Panc1 (cell line): ENCODE results near the gene CORT. TPM values are rescaled to one million over a fixed set of nuclear protein-coding genes. Genes with fewer than 3 reads are reported as not detected.

ENCODE experiments used
- ATAC-seq: fragments of 200-7000 bp; cut with Tn5 transposase; 2 replicates; pipeline ENCODE4 v1.9.1; 2020; ENCODE audit warnings: mild to moderate bottlenecking, moderate library complexity
- BruUV-seq: library from RNA; stranded (reverse); fragments of 400-500 nt; replicated peaks from 2 replicates; lab custom pipeline; 2021; lab: Mats Ljungman, UMichigan
- CTCF ChIA-PET: fragments of 300-600 bp; sonication (Branson Sonifier 250); formaldehyde crosslinking; loops from one replicate; lab custom pipeline; 2022; ENCODE audit warnings: antibody characterized with exemption; lab: Charles Lee
- POLR2A ChIA-PET: fragments of 300-600 bp; sonication (Branson Sonifier 250); formaldehyde crosslinking; loops from one replicate; lab custom pipeline; 2022; ENCODE audit warnings: antibody characterized with exemption; lab: Charles Lee
- DNase-seq: peaks from one replicate; pipeline ENCODE4 v3.0.0-alpha.2; 2010; ENCODE audit warnings: low read depth, low spot score
- H3K27ac ChIP-seq: 2 replicates; pipeline ENCODE4 v1.5.1; 2011; ENCODE audit warnings: mild to moderate bottlenecking, low read length, inconsistent platforms
- H3K27me3 ChIP-seq: fragments of 200-500 bp; sonication (Bioruptor generic); 2 replicates; pipeline ENCODE4 v1.6.0; 2014; ENCODE audit warnings: low read length, inconsistent platforms; ENCODE audit not compliant: control insufficient read depth, insufficient read depth
- H3K36me3 ChIP-seq: fragments of 200-500 bp; sonication (Bioruptor generic); 2 replicates; pipeline ENCODE4 v1.5.1; 2014; ENCODE audit warnings: inconsistent platforms, mild to moderate bottlenecking, low read length, moderate library complexity; ENCODE audit not compliant: control insufficient read depth, insufficient read depth
- H3K4me1 ChIP-seq: 2 replicates; pipeline ENCODE4 v1.5.1; 2011; ENCODE audit warnings: inconsistent platforms, mild to moderate bottlenecking, low read length, moderate library complexity; ENCODE audit not compliant: control insufficient read depth, insufficient read depth
- H3K4me3 ChIP-seq, 2 experiments: 2 replicates each; pipeline ENCODE4 v1.5.1; 2011 to 2012; ENCODE audit warnings: low read depth in 2 of 2, low read length in 2 of 2, mild to moderate bottlenecking in 2 of 2, inconsistent platforms in 1 of 2, moderate library complexity in 1 of 2
- H3K9me3 ChIP-seq: fragments of 200-500 bp; sonication (Bioruptor generic); 2 replicates; pipeline ENCODE4 v1.5.1; 2014; ENCODE audit warnings: low read depth, mild to moderate bottlenecking, inconsistent platforms, low read length, moderate library complexity; ENCODE audit not compliant: control insufficient read depth, insufficient read depth
- POLR2AphosphoS5 ChIP-seq: IDR thresholded peaks from 2 replicates; pipeline ENCODE4 v1.6.1; 2012; ENCODE audit warnings: mild to moderate bottlenecking, low read depth, low read length, moderate library complexity
- SIN3A ChIP-seq: IDR thresholded peaks from 2 replicates; pipeline ENCODE4 v1.6.1; 2012; ENCODE audit warnings: low read depth, mild to moderate bottlenecking, low read length, moderate library complexity, borderline replicate concordance; ENCODE audit not compliant: insufficient read depth
- TCF7L2 ChIP-seq: IDR thresholded peaks from 2 replicates; pipeline ENCODE4 v1.6.1; 2011; ENCODE audit warnings: mild to moderate bottlenecking, low read depth, low read length, inconsistent platforms
- in situ Hi-C: cut with HindIII; loops from 2 replicates; pipeline ENCODE4 v1.10.0; 2016; ENCODE audit warnings: low sequenced_read_pairs, low pct_unique_long_range_greater_than_20kb
- intact Hi-C: fragments of 100-400 bp; cut with micrococcal nuclease; formaldehyde crosslinking; loops from one replicate; pipeline ENCODE4 v1.10.0; 2022; ENCODE audit not compliant: unreplicated experiment
- total RNA-seq: library from RNA; stranded (reverse); gene quantifications from one replicate; pipeline ENCODE4 v1.2.1, GENCODE V29; 2021; ENCODE audit not compliant: unreplicated experiment
- TF ChIP-seq, protein P1 (sequence below), 2 experiments: IDR thresholded peaks; 2 replicates each; pipeline ENCODE4 v1.6.1; 2011 to 2012; ENCODE audit warnings: low read depth in 2 of 2, control low read depth in 1 of 2, low read length in 1 of 2, mild to moderate bottlenecking in 1 of 2, moderate library complexity in 1 of 2; ENCODE audit not compliant: insufficient read depth in 1 of 2
- TF ChIP-seq, protein P2 (sequence below): fragments of 450-650 bp; IDR thresholded peaks from 2 replicates; pipeline ENCODE4 v1.5.1; 2017; ENCODE audit warnings: mild to moderate bottlenecking

CORT gene
- total RNA-seq, 1 experiment from 2014 or later = 0.41 TPM

- DNase-seq (no peak), ATAC-seq (no peak)
- CTCF ChIA-PET = no interaction called here
- no peaks in the 10 kb centered on the region for H3K9me3 ChIP-seq
- BruUV-seq = no TSS peak
- no peak overlapping the region for H3K27ac ChIP-seq
- in situ Hi-C loops (no loop called here), intact Hi-C loops (no loop called here)
- no peaks in the 10 kb centered on the region for H3K27me3 ChIP-seq
- no peak overlapping the region for H3K4me3 ChIP-seq
- H3K4me1 ChIP-seq = no peaks in the 10 kb centered on the region
- H3K36me3 ChIP-seq = no peaks in the 10 kb centered on the region
- TF ChIP-seq TCF7L2 (no peak), POLR2AphosphoS5 (no peak), SIN3A (no peak)
- TF ChIP-seq, protein P1, sequence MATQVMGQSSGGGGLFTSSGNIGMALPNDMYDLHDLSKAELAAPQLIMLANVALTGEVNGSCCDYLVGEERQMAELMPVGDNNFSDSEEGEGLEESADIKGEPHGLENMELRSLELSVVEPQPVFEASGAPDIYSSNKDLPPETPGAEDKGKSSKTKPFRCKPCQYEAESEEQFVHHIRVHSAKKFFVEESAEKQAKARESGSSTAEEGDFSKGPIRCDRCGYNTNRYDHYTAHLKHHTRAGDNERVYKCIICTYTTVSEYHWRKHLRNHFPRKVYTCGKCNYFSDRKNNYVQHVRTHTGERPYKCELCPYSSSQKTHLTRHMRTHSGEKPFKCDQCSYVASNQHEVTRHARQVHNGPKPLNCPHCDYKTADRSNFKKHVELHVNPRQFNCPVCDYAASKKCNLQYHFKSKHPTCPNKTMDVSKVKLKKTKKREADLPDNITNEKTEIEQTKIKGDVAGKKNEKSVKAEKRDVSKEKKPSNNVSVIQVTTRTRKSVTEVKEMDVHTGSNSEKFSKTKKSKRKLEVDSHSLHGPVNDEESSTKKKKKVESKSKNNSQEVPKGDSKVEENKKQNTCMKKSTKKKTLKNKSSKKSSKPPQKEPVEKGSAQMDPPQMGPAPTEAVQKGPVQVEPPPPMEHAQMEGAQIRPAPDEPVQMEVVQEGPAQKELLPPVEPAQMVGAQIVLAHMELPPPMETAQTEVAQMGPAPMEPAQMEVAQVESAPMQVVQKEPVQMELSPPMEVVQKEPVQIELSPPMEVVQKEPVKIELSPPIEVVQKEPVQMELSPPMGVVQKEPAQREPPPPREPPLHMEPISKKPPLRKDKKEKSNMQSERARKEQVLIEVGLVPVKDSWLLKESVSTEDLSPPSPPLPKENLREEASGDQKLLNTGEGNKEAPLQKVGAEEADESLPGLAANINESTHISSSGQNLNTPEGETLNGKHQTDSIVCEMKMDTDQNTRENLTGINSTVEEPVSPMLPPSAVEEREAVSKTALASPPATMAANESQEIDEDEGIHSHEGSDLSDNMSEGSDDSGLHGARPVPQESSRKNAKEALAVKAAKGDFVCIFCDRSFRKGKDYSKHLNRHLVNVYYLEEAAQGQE (IDR thresholded peaks at IDR 0.05; ENCODE audit: insufficient read depth in 1 of 2, low read depth in 2 of 2, low read length in 1 of 2) = no peak
- TF ChIP-seq, protein P2, sequence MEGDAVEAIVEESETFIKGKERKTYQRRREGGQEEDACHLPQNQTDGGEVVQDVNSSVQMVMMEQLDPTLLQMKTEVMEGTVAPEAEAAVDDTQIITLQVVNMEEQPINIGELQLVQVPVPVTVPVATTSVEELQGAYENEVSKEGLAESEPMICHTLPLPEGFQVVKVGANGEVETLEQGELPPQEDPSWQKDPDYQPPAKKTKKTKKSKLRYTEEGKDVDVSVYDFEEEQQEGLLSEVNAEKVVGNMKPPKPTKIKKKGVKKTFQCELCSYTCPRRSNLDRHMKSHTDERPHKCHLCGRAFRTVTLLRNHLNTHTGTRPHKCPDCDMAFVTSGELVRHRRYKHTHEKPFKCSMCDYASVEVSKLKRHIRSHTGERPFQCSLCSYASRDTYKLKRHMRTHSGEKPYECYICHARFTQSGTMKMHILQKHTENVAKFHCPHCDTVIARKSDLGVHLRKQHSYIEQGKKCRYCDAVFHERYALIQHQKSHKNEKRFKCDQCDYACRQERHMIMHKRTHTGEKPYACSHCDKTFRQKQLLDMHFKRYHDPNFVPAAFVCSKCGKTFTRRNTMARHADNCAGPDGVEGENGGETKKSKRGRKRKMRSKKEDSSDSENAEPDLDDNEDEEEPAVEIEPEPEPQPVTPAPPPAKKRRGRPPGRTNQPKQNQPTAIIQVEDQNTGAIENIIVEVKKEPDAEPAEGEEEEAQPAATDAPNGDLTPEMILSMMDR = no peak
- POLR2A ChIA-PET = interaction anchor here (0.6 kb wide), 2 partner anchors 87 to 658 kb away, joined by 3 read pairs; no protein-coding TSS in a partner anchor
Measured at GRCh38 chr1:10444248-10444647, 5.6 kb upstream of the CORT start.

DNA sequence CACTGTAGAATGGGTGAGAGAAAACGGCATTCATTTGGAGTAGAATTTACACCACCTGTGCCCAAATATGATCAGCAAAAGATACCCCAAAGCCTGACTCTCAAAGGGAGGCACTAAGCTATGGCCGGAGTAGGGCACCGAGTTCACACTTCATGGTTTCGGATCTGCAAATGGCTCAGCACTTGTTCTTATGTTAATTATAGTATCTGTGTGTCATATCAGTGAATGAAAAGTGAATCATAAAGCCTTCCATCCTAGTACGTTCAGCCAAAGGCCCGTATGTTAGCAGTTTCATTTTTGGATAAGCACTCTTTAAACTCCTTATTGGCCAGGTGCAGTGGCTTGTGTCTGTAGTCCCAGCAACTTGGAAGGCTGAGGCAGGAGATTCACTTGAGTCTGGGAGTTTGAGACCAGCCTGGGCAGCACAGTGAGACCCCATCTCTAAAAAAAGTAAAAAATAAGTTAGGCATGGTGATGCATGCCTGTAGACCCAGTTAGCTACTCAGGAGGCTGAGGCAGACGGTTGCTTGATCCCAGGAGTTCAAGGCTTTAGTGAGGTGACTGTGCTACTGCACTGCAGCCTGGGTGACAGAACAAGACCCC is 4.9 kb upstream of the CORT start:
- CTCF ChIA-PET = no interaction called here
- H3K36me3 ChIP-seq = no peaks in the 10 kb centered on the region
- intact Hi-C loops = no loop called here
- H3K4me3 ChIP-seq = no peak overlapping the region
- ATAC-seq = no peak
- TF ChIP-seq POLR2AphosphoS5 = no peak
- TF ChIP-seq TCF7L2 = no peak
- no peaks in the 10 kb centered on the region for H3K4me1 ChIP-seq
- in situ Hi-C loops = no loop called here
- H3K27me3 ChIP-seq = no peaks in the 10 kb centered on the region
- no peaks in the 10 kb centered on the region for H3K9me3 ChIP-seq
- no peak overlapping the region for H3K27ac ChIP-seq
- DNase-seq = no peak
- BruUV-seq = no TSS peak
- POLR2A ChIA-PET = no interaction called here

- BruUV-seq = no TSS peak
- H3K27ac ChIP-seq = no peak overlapping the region
- ChIA-PET CTCF (interaction anchor here (0.5 kb wide), 1 partner anchor 50 kb away, joined by 8 read pairs; no protein-coding TSS in a partner anchor), POLR2A (no interaction called here)
- no peaks in the 10 kb centered on the region for H3K4me1 ChIP-seq
- DNase-seq (no peak), ATAC-seq (no peak)
- no peak overlapping the region for H3K4me3 ChIP-seq
- no peaks in the 10 kb centered on the region for H3K36me3 ChIP-seq
- in situ Hi-C loops (no loop called here), intact Hi-C loops (no loop called here)
- H3K27me3 ChIP-seq = no peaks in the 10 kb centered on the region
- TF ChIP-seq, protein P2 = no peak
- no peak for TF ChIP-seq POLR2AphosphoS5
- TF ChIP-seq SIN3A = no peak
- no peak for TF ChIP-seq TCF7L2
- TF ChIP-seq, protein P1 (IDR thresholded peaks at IDR 0.05; ENCODE audit: insufficient read depth in 1 of 2, low read depth in 2 of 2, low read length in 1 of 2) = no peak
- no peaks in the 10 kb centered on the region for H3K9me3 ChIP-seq
Measured at GRCh38 chr1:10446790-10447422, 2.9 kb upstream of the CORT start.
